Activated CD8-positive, alpha-beta memory T cell treated with anti-CD3 and anti-CD28 coated beads, Interleukin-2, amount 50 U/mL, for 48 hours (primary cell): Measurements from ENCODE around the gene COL6A1.
A peak's percentile ranks its signal among the peaks of the same experiment; 100 is the strongest.
"Not testable (repeated sequence)": the region's sequence is repeated elsewhere in the genome, so short reads cannot be mapped to it uniquely, and the experiment has no call there.

Experiments used
- DNase-seq: peaks from one replicate; pipeline ENCODE4 v3.0.0-alpha.2; 2020

Gene COL6A1

DNA sequence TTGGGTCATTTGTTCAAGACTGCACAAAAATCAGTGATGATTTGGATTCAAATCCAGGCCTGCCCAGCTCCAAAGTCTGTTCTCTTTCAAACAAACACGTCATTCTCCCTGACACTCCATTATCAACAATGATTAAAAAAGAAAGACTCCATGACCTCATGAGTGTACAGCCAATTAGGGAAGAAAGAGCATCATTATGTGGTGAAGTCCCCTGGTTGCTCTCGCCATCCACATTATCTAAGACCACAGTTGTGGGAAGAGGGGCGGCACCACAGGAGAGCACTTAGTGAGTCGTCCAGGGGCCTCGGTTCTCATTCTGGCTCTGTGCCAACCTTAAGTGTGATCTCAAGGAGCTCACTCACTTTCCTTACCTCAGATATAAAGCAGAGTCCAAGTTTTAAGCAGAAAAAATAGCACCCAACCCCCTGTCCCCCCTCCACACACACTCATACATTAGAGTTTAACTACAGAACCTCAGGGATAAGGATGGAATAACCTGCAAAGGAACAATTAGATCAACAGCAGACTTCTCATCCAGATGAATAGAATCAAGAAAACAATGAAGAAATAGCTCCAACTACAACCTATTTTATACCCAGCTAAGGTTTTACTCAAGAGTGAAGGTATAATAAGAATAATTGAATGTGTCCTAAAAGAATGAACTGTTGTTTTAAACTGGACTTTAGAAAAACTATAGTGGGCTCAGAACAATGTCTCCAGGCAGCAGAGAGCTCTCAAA, 47.8 kb downstream of the COL6A1 start:
- DNase-seq: no peak

- no peak for DNase-seq
Observed at GRCh38 chr21:46031484-46031883, 49.9 kb downstream of the COL6A1 start.

- DNase-seq: no peak
Observed at GRCh38 chr21:46032100-46032499, 50.5 kb downstream of the COL6A1 start.

- no peak for DNase-seq
Observed at GRCh38 chr21:46033410-46034400, 52.1 kb downstream of the COL6A1 start.

DNA sequence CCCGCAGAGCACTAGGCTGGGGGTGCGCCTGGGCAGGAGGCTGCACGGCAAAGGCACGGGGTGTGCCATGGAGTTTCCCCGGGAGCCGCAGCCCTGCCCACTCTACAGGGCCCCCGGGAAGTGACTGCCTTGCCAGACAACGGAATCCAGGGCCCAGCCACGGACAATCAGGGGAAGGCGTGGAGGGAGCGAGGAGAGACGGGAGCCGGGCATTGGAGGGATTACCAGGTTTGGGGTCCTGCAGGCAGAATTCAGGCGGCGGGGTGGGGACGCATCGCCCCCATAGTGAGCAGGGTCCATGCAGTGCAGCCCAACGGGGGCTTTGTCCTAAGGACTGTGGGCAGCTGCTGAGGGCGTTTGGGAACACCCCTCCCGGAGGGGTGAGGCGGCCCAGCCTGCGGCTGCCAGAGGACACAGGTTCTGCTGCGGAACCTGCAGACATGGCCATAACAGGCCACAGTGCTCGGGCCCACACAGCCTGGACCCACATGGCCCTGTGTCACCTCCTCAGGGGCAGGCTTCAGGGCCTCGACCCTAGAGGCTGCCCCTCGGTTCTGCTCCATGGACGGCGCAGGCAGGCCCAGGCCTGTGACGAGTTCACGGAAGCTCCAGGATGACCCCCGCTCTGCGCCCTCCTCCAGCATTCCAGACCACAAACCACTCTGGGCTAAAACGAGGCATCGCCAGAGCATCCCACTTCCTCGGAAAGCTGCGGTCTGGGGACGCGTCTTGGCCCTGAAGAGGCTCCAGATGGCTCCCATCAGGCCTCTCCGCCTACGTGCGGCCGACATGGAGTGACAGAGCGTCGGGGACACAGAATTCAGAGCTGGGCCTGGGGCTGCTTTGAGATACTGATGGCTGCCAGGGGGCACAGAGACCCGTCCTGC, 54.5 kb downstream of the COL6A1 start:
- no peak for DNase-seq

GRCh38 chr21:46036696-46037330, 55.2 kb downstream of the COL6A1 start:
- no peak for DNase-seq

DNA sequence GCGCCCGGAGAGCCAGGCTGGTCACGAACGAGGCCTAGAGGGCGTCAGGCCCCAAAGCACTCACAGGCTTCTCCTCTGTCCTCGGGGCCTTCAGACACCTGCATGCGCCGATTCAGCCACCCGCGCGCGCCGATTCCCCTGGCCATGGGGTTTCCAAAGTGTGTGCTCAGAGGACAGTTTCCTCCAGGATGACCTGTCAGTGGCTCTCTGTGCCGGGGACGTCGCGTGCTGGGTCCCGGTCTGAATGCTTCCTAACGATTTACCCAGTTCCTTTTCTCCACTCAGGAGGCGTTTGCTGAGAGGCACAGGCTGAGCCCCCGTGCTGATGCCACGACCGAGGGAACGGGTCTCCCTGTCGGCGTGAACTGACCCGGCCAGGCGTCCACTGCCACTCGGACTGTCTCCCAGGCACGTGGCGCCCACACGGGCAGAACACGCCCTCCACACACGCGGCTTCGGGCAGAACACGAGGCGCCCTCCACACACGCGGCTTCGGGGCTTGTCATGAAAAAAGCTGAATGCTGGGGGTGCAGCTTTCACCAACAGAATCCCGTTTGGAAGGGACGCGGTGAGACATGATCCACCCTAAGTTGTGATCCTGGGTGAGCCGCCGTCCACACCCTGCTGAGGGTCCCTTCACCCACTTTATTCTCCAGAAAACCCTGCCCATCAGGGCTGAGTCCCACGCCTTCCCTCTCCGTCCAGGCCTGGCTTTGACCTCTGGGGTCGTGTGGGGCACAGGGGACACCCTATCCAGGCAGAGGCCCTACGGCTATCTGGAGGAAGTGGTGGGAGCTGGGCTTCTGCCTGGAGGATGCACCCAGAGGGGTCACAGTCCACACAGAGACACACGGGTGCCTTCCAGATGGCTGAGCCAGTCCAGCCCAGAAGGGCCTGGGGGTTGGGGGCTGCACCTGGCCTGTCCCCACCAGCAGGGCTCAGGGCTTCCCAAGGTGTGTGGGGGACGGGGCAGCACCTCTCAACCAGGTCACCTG, 56.1 kb downstream of the COL6A1 start:
- DNase-seq: peak; percentile 34

DNA sequence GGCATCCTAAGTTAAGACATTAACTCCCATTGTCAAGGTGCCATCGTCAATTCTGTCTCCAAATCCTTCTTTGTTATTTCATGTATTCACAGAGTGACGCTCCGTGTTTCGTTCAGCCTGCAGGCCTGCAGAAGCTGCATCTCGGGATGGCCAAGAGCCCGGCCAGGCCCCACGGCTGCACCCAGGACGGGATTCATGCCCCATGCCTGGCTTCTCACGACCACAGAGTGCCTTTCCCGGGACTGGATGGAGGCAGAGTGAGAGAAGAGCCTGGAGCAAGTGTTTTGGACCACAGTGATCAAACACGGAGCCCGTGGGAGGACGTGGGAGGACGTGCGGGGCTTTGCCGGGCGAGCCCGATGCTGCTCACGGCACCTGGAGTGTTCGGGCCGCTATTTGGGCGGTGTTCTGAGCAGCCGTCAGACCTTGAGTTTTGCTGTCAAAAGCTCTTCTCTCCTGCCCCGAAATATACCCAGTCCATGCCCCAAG, 56.8 kb downstream of the COL6A1 start:
- peak; percentile 38 for DNase-seq

- DNase-seq: peak; percentile 44
Observed at GRCh38 chr21:46038871-46039397, 57.4 kb downstream of the COL6A1 start.

- no peak for DNase-seq
Observed at GRCh38 chr21:46039891-46040660, 58.5 kb downstream of the COL6A1 start.

DNA sequence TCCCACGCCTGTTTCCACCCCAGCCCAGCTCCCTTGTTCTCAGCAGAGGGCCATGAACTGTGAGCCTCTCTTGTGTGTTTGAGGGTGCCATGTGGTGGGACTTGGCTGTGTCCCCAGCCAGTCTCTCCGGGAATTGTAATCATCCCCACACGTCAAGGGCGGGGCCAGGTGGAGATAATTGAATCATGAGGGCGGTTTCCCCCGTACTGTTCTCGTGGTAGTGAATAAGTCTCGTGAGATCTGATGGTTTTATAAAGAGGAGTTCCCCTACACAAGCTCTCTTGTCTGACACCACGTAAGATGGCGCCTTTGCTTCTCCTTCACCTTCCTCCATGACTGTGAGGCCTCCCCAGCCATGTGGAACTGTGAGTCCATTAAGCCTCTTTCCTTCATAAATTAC, 59.1 kb downstream of the COL6A1 start:
- DNase-seq: no peak

- DNase-seq: no peak
Observed at GRCh38 chr21:46041183-46041582, 59.6 kb downstream of the COL6A1 start.

- DNase-seq: no peak
Observed at GRCh38 chr21:46045154-46045553, 63.6 kb downstream of the COL6A1 start.

- no peak for DNase-seq
Observed at GRCh38 chr21:46046471-46046870, 64.9 kb downstream of the COL6A1 start.

GRCh38 chr21:46046906-46047305, 65.3 kb downstream of the COL6A1 start:
- DNase-seq: not testable (repeated sequence)

DNA sequence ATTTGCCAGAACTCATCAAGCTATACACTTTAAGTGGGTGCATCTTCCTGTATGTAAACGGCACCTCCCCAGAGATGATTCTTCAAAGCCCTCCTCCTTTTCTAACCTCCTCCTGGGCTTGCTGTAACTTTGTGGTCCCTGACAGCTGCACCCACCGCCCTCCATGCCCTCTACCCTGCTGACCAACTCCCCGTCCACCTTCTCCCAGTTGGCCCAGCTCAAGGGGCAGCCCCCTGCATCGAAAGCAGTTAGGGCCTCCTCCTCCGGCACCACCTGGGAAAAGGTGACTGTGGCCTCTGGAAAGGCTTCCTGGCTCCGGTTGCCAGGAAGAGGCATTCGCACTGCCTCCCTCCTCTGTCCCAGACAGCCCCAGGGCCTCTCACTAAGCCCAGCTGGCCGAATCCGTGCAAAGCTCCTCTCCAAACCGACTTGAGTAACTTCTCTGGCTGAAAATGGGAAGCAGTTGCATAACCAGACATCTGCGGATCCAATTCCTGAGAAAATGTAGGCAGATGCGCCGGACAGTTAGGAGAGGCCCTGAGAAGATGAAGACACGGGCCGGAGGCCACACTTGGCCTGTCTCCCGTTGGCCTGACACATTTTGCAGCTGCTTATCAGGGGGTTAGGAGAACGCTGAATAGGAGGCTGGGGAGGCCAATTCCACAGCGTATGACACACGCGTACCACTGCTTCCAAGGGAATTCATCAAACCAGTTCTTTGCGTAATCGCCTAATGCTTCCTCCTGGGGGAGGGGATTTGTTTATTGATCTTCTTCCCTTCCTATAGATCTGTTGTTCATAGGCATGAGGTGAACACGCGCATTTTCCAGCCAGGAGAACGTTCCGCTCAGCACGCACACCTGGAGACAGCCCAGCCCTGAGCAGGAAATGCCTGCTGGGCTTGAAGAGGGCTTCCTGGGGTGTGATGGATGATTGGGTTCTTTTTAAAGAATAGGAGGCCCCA, 67.6 kb downstream of the COL6A1 start:
- peak; percentile 29 for DNase-seq

GRCh38 chr21:46049890-46050667, 68.5 kb downstream of the COL6A1 start:
- DNase-seq: peak; percentile 42
